Suppressor macrophage treated with lipopolysaccharide for 4 hours (primary cell): Measurements from ENCODE around the gene RBBP6.

Source experiments
- DNase-seq: peaks from one replicate; pipeline ENCODE4 v3.0.0-alpha.2; 2020

RBBP6 gene

GRCh38 chr16:24524855-24525677, 14.3 kb upstream of the RBBP6 start:
- DNase-seq: peak; percentile 88

GRCh38 chr16:24525970-24526559, 13.3 kb upstream of the RBBP6 start:
- no peak for DNase-seq

- peak; percentile 26 for DNase-seq
These were observed 12.5 kb upstream of the RBBP6 start for GRCh38 chr16:24526701-24527495.

- DNase-seq: no peak
These were observed 8.2 kb upstream of the RBBP6 start for GRCh38 chr16:24531166-24531565.

GRCh38 chr16:24534620-24535019, 4.7 kb upstream of the RBBP6 start:
- no peak for DNase-seq

- DNase-seq: no peak
These were observed 3.5 kb upstream of the RBBP6 start for GRCh38 chr16:24535827-24536226.

- no peak for DNase-seq
These were observed 2.7 kb upstream of the RBBP6 start for GRCh38 chr16:24536671-24537070.

GRCh38 chr16:24537474-24538337, 1.7 kb upstream of the RBBP6 start:
- DNase-seq: no peak

- DNase-seq: no peak
These were observed 541 bp upstream of the RBBP6 start for GRCh38 chr16:24538756-24539294.

- peak; percentile 67 for DNase-seq
These were observed 660 bp downstream of the RBBP6 start for GRCh38 chr16:24539850-24540601.

- peak; percentile 31 for DNase-seq
These were observed 1.3 kb downstream of the RBBP6 start for GRCh38 chr16:24540602-24541210.

- DNase-seq: peak; percentile 22
These were observed 2.0 kb downstream of the RBBP6 start for GRCh38 chr16:24541233-24541933.

GRCh38 chr16:24543949-24544348, 4.6 kb downstream of the RBBP6 start:
- no peak for DNase-seq

- no peak for DNase-seq
These were observed 5.3 kb downstream of the RBBP6 start for GRCh38 chr16:24544640-24545039.

- no peak for DNase-seq
These were observed 10.9 kb downstream of the RBBP6 start for GRCh38 chr16:24550295-24550694.

- DNase-seq: no peak
These were observed 13.4 kb downstream of the RBBP6 start for GRCh38 chr16:24552705-24553246.

GRCh38 chr16:24553983-24554382, 14.6 kb downstream of the RBBP6 start:
- no peak for DNase-seq

GRCh38 chr16:24555346-24555872, 16.0 kb downstream of the RBBP6 start:
- DNase-seq: no peak

- DNase-seq: no peak
These were observed 23.4 kb downstream of the RBBP6 start for GRCh38 chr16:24562811-24563210.

GRCh38 chr16:24568392-24568791, 29.0 kb downstream of the RBBP6 start:
- no peak for DNase-seq
